ENCODE measurements around the gene PRCD. TPM values are rescaled to one million over a fixed set of nuclear protein-coding genes. Genes with fewer than 3 reads are reported as not detected.
"Not testable (repeated sequence)": the region's sequence is repeated elsewhere in the genome, so short reads cannot be mapped to it uniquely, and the experiment has no call there.

The PRCD gene
- total RNA-seq, 1 donor = 0.73 TPM

- no peaks in the 10 kb centered on the region for H3K27me3 ChIP-seq (ENCODE audit: insufficient read depth, low read length)
- H3K4me1 ChIP-seq (ENCODE audit: insufficient read depth, low read length) = peaks cover 53% of the 10 kb centered on the region
- no peak overlapping the region for H3K4me3 ChIP-seq (ENCODE audit: low read length)
- no peaks in the 10 kb centered on the region for H3K9me3 ChIP-seq (ENCODE audit: low read depth, low read length)
Measured at GRCh38 chr17:76515274-76515949, 24.4 kb upstream of the PRCD start.

DNA sequence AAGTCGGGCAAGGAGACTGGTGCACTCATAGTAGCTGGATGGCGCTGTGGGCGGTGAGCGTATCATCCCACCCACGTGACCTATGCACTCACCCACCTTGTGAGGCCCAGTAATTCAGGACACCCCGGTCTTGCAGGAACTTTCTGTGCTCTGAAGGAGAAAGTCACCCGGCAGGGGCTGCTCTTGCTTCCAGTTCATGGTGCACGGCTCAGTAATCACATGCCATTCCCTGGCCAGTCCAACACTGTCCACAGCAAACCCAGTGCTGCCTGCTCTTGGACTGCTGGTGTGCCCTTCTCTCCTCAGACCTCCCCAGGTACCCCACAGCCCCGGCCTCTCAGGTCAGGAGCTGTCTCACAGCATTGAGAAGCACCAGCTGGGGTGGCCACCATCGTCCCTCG lies 22.2 kb upstream of the PRCD start:
- Histone ChIP-seq H3K9me3 (ENCODE audit: low read depth, low read length) (no peaks in the 10 kb centered on the region), H3K27me3 (ENCODE audit: insufficient read depth, low read length) (no peaks in the 10 kb centered on the region), H3K4me3 (ENCODE audit: low read length) (no peak overlapping the region), H3K4me1 (ENCODE audit: insufficient read depth, low read length) (peaks cover 34% of the 10 kb centered on the region)

GRCh38 chr17:76519048-76519966 lies 20.5 kb upstream of the PRCD start:
- H3K4me1 ChIP-seq (ENCODE audit: insufficient read depth, low read length) = peaks cover 38% of the 10 kb centered on the region
- H3K9me3 ChIP-seq (ENCODE audit: low read depth, low read length) = no peaks in the 10 kb centered on the region

DNA sequence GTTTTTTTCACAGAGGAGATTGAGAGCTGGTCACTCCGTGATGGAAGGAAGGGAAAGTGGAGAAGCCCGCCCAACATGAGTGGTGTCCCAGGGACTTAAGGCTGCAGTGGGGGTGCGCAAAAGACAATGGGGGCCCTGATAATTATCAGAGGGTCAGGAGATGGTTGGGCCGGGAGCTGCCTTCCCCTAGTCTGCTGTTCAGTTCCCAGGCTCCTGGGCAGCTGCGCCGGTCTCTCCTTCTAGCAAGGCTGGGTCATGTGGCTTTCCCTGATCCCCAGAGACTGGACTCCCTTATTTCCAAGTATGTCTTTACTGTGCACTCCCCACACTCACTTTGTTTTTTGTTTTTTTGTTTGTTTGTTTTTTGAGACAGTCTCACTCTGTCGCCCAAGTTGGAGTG lies 18.6 kb upstream of the PRCD start:
- Histone ChIP-seq H3K4me1 (ENCODE audit: insufficient read depth, low read length) (peaks cover 19% of the 10 kb centered on the region), H3K27me3 (ENCODE audit: insufficient read depth, low read length) (no peaks in the 10 kb centered on the region), H3K4me3 (ENCODE audit: low read length) (no peak overlapping the region), H3K9me3 (ENCODE audit: low read depth, low read length) (no peaks in the 10 kb centered on the region)

More at GRCh38 chr17:76519048-76519966, 20.5 kb upstream of the PRCD start:
- Histone ChIP-seq H3K27me3 (ENCODE audit: insufficient read depth, low read length) (no peaks in the 10 kb centered on the region), H3K4me3 (ENCODE audit: low read length) (no peak overlapping the region)

GRCh38 chr17:76521683-76522082 lies 18.2 kb upstream of the PRCD start:
- H3K27me3 ChIP-seq (ENCODE audit: insufficient read depth, low read length) = not testable (repeated sequence)

DNA sequence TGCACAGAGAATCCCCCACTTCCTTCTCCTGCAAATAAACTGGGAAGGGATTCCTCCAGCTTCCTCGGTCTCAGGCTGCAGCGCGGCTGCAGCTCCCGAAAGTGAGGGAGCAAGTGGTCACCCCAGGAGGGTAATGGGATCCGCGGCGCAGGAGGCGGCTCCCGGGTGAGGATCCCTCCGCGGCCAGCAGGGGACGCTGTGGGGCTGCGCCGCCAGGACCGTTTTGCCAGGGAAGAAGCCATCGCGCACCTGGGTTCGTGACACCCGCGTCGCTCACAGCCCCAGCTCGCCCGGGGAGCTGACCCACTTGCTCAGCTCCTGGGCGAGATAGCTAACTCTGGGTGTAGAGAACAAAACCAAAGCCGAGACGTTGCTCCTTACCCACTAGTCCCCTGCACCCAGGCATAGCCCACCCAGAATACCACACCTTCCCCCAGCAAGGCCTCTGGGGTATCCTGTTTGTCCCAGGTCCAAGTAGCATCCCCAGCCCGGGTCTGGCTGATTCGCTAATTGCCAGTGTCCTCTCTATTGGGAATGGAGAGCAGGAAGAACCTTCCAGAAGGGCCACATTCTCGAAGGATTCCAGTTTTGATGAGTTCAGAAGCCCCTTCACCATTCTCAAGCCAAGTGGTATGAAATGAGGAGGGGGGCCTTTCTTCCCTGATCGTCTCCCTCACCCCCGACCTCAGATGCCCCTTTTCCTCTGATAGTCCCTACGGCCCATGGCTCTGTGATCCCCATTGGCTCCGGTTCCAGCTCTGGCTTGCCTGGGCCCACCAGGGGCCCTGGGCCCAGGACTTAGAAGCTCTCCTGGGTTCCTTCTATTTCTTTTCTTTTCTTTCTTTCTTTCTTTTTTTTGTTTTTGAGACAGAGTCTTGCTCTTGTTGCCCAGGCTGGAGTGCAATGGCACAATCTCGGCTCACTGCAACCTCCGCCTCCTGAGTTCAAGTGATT lies 16.5 kb upstream of the PRCD start:
- H3K9me3 ChIP-seq (ENCODE audit: low read depth, low read length) = no peaks in the 10 kb centered on the region
- H3K4me3 ChIP-seq (ENCODE audit: low read length) = no peak overlapping the region
- H3K27me3 ChIP-seq (ENCODE audit: insufficient read depth, low read length) = no peaks in the 10 kb centered on the region
- H3K4me1 ChIP-seq (ENCODE audit: insufficient read depth, low read length) = peaks cover 19% of the 10 kb centered on the region

More at GRCh38 chr17:76521683-76522082, 18.2 kb upstream of the PRCD start:
- H3K4me1 ChIP-seq (ENCODE audit: insufficient read depth, low read length) = peaks cover 15% of the 10 kb centered on the region
- H3K9me3 ChIP-seq (ENCODE audit: low read depth, low read length); H3K4me3 ChIP-seq (ENCODE audit: low read length): not testable (repeated sequence)

DNA sequence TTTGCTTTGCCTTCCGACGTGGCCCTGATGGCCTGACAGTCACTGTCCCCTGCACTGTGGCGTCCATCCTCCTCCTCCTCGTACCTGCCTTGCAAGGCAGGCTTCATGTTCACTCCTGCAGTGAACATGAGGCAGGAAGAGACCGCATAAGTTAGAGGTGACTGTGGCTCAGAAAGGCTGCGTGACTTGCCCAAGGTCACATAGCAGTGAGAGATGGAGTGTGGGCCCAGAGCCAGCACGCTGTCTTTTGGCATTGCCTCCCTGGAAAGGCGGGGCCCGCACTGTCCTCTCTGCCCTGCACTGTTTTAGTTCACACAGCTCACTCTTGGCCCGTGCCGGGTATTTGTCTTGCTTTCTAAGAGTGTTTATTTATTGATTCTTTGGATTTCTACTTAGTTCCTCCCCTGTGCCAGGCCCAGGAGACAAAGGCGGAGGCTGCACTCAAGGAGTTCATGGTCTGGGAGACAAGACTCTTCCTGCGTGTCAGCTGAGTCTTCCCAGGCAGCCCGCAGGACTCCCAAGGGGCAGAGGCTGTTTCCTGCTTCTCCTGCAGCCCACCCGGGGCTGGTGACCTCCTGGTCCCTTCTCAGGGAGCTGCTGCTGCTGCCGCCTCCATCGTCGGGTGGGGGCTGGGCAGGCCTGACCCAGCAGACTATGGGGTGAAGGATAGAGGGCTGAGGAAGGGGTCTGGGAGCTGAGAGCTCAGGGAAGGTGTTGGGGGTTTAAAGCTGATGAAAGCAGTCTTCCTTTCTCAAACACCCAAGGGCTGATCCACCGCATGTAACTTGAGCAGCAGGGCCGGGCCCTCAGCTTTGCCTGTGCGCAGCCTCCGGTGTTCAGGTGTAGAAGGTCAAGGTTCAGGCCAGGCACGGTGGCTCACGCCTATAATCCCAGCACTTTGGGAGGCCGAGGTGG lies 15.0 kb upstream of the PRCD start:
- Histone ChIP-seq H3K27me3 (ENCODE audit: insufficient read depth, low read length) (no peaks in the 10 kb centered on the region), H3K4me3 (ENCODE audit: low read length) (no peak overlapping the region), H3K9me3 (ENCODE audit: low read depth, low read length) (no peaks in the 10 kb centered on the region), H3K4me1 (ENCODE audit: insufficient read depth, low read length) (peaks cover 33% of the 10 kb centered on the region)

- H3K4me1 ChIP-seq (ENCODE audit: insufficient read depth, low read length) = peaks cover 39% of the 10 kb centered on the region
- not testable (repeated sequence) for H3K4me3 ChIP-seq (ENCODE audit: low read length); H3K9me3 ChIP-seq (ENCODE audit: low read depth, low read length)
Measured at GRCh38 chr17:76525513-76525833, 14.4 kb upstream of the PRCD start.

GRCh38 chr17:76527016-76527415 lies 12.8 kb upstream of the PRCD start:
- H3K4me1 ChIP-seq (ENCODE audit: insufficient read depth, low read length) = peaks cover 45% of the 10 kb centered on the region
- H3K27me3 ChIP-seq (ENCODE audit: insufficient read depth, low read length); H3K9me3 ChIP-seq (ENCODE audit: low read depth, low read length); H3K4me3 ChIP-seq (ENCODE audit: low read length): not testable (repeated sequence)

More at GRCh38 chr17:76525513-76525833, 14.4 kb upstream of the PRCD start:
- H3K27me3 ChIP-seq (ENCODE audit: insufficient read depth, low read length) = not testable (repeated sequence)

DNA sequence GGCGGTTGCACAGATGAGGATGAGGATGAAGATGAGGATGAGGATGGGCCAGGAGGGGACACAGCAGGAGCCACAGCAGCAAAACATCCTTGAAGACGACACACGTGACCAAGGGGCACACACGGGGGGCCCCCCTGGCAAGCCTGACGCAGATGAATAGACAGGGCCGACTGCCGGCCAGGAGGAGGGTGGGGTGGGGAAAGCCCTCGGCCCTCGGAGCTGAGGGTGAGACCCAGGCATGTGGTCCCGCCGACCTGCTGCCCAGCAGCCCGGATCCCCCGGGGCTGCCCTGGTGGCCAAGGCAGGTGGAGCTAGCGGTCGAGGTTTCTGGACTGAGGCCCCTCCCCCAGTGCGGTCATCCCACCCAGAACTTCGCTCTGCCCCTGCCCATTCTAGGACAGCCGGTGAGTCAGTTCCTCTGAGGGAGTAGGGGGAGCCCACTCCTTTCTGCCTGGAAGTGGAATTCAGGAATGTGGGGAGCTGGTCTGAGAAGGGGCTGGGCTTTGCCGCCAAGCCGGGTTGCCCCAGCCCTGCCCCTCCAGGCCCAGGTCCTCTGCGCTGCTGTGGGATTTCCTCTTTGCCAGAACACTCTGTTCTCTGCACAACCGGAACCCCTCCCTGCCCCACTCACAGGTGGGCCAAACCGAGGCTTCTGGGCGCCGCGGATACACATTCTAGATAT lies 12.3 kb upstream of the PRCD start:
- H3K4me3 ChIP-seq (ENCODE audit: low read length) = no peak overlapping the region
- no peaks in the 10 kb centered on the region for H3K27me3 ChIP-seq (ENCODE audit: insufficient read depth, low read length)
- peaks cover 45% of the 10 kb centered on the region for H3K4me1 ChIP-seq (ENCODE audit: insufficient read depth, low read length)
- no peaks in the 10 kb centered on the region for H3K9me3 ChIP-seq (ENCODE audit: low read depth, low read length)

DNA sequence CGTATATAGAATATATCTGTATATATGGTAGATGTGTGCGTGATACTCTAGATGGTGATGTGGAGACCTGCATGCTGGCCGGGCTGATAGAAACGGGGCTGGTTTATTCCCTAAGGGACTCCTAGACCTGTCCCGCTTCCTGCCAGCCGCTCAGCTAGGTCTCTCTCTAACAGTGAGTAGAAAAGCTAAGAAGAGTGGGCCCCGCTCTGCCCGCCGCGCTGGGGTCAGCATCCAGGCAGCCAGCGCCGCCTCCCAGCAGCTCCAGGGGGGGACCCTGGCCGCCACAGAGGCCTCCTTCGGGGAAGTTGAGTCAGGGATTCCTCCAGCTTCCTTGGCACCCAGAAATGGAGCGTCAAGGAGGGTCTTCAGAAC lies 11.7 kb upstream of the PRCD start:
- H3K4me1 ChIP-seq (ENCODE audit: insufficient read depth, low read length) = peaks cover 40% of the 10 kb centered on the region
- no peak overlapping the region for H3K4me3 ChIP-seq (ENCODE audit: low read length)
- no peaks in the 10 kb centered on the region for H3K27me3 ChIP-seq (ENCODE audit: insufficient read depth, low read length)
- no peaks in the 10 kb centered on the region for H3K9me3 ChIP-seq (ENCODE audit: low read depth, low read length)

- no peak overlapping the region for H3K4me3 ChIP-seq (ENCODE audit: low read length)
- peaks cover 36% of the 10 kb centered on the region for H3K4me1 ChIP-seq (ENCODE audit: insufficient read depth, low read length)
- H3K27me3 ChIP-seq (ENCODE audit: insufficient read depth, low read length) = no peaks in the 10 kb centered on the region
- no peaks in the 10 kb centered on the region for H3K9me3 ChIP-seq (ENCODE audit: low read depth, low read length)
Measured at GRCh38 chr17:76528528-76529223, 11.2 kb upstream of the PRCD start.
